B cell (primary cell): ENCODE measurements around the gene PLEKHG4B.

ENCODE experiments used
- CTCF ChIP-seq: fragments of 200-600 bp; IDR thresholded peaks from one replicate; pipeline ENCODE4 v1.8.0; 2022; ENCODE audit warnings: antibody characterized with exemption, mild to moderate bottlenecking
- EZH2 ChIP-seq: IDR thresholded peaks from 2 replicates; pipeline ENCODE4 v1.6.1; 2012; ENCODE audit warnings: borderline replicate concordance, low read depth, mild to moderate bottlenecking, moderate library complexity, low read length; ENCODE audit not compliant: insufficient read depth, poor library complexity, severe bottlenecking

GRCh38 chr5:53381-54174 lies 38.4 kb upstream of the PLEKHG4B start:
- TF ChIP-seq CTCF, result no peak
- no peak for TF ChIP-seq EZH2
